HG02610 (cell line): ENCODE data around the gene PPP1R18.
A peak's percentile ranks its signal among the peaks of the same experiment; 100 is the strongest.
"Not testable (repeated sequence)": the region's sequence is repeated elsewhere in the genome, so short reads cannot be mapped to it uniquely, and the experiment has no call there.

ENCODE experiments used
- ATAC-seq: cut with Tn5 transposase; IDR thresholded peaks from one replicate; pipeline ENCODE4 v1.9.1; 2021; ENCODE audit warnings: mild to moderate bottlenecking, moderate library complexity; ENCODE audit not compliant: unreplicated experiment

Gene PPP1R18

GRCh38 chr6:30720738-30721197 lies 34.3 kb upstream of the PPP1R18 start:
- no peak for ATAC-seq

- ATAC-seq: peak; percentile 46
Observed at GRCh38 chr6:30719791-30720737, 33.6 kb upstream of the PPP1R18 start, which contains the start of gene TUBB. Gene TUBB, plus strand, starts transcription at chr6:30720352. Its CDS starts 155 bp downstream, at chr6:30720507.

- ATAC-seq: no peak
Observed at GRCh38 chr6:30719356-30719755, 32.9 kb upstream of the PPP1R18 start.

- not testable (repeated sequence) for ATAC-seq
Observed at GRCh38 chr6:30717845-30718720, 31.6 kb upstream of the PPP1R18 start.

- peak; percentile 74 for ATAC-seq
Observed at GRCh38 chr6:30717129-30717844, 30.8 kb upstream of the PPP1R18 start, which contains the start of gene MDC1. Gene MDC1, minus strand, starts transcription at chr6:30717281. Its CDS starts 2,106 bp downstream, at chr6:30715175.

GRCh38 chr6:30716879-30717128 lies 30.4 kb upstream of the PPP1R18 start:
- no peak for ATAC-seq

GRCh38 chr6:30714263-30714662 lies 27.8 kb upstream of the PPP1R18 start:
- ATAC-seq: no peak

GRCh38 chr6:30712441-30712945 lies 26.0 kb upstream of the PPP1R18 start:
- no peak for ATAC-seq

- no peak for ATAC-seq
Observed at GRCh38 chr6:30711758-30712380, 25.4 kb upstream of the PPP1R18 start.

- no peak for ATAC-seq
Observed at GRCh38 chr6:30709101-30709868, 22.8 kb upstream of the PPP1R18 start.

GRCh38 chr6:30707281-30707850 lies 20.9 kb upstream of the PPP1R18 start:
- ATAC-seq: no peak

GRCh38 chr6:30705620-30706019 lies 19.2 kb upstream of the PPP1R18 start:
- ATAC-seq: no peak

- ATAC-seq: no peak
Observed at GRCh38 chr6:30703821-30704220, 17.4 kb upstream of the PPP1R18 start.

- ATAC-seq: no peak
Observed at GRCh38 chr6:30703011-30703410, 16.6 kb upstream of the PPP1R18 start.

- no peak for ATAC-seq
Observed at GRCh38 chr6:30700340-30700739, 13.9 kb upstream of the PPP1R18 start.

GRCh38 chr6:30696432-30696831 lies 10.0 kb upstream of the PPP1R18 start:
- ATAC-seq: no peak

GRCh38 chr6:30691208-30691847 lies 4.9 kb upstream of the PPP1R18 start:
- ATAC-seq: no peak

- peak; percentile 35 for ATAC-seq
Observed at GRCh38 chr6:30690403-30691207, 4.2 kb upstream of the PPP1R18 start, which contains the start of gene NRM. Gene NRM, minus strand, starts transcription at chr6:30690984. Its CDS starts 10 bp downstream, at chr6:30690974.
